Naive thymus-derived CD4-positive, alpha-beta T cell (primary cell): ENCODE data around the gene NDUFB5. TPM values are rescaled to one million over a fixed set of nuclear protein-coding genes. Genes with fewer than 3 reads are reported as not detected.

Experiments
- ATAC-seq: fragments of 150-1000 bp; cut with Tn5 transposase; 2 replicates; pipeline ENCODE4 v1.10.0; 2021; ENCODE audit warnings: mild to moderate bottlenecking, moderate library complexity
- CTCF ChIA-PET: fragments of 350-600 bp; sonication (Branson Sonifier 250); formaldehyde crosslinking; loops from one replicate; lab custom pipeline; 2021; ENCODE audit warnings: antibody characterized with exemption; lab: Charles Lee
- POLR2A ChIA-PET: fragments of 350-600 bp; sonication (Branson Sonifier 250); formaldehyde crosslinking; loops from one replicate; lab custom pipeline; 2021; ENCODE audit warnings: antibody characterized with exemption, inconsistent platforms; lab: Charles Lee
- DNase-seq, 9 donors: peaks; one replicate each; pipeline versions ENCODE4 v3.0.0 to v3.0.0-alpha.2; 2020 to 2022; ENCODE audit warnings: mixed read lengths in 1 of 9
- H3K27ac ChIP-seq: one replicate; pipeline ENCODE4 v1.7.0; 2013; ENCODE audit warnings: mild to moderate bottlenecking, low read depth, low read length, moderate library complexity
- H3K27me3 ChIP-seq, 2 donors: one replicate each; pipeline ENCODE4 v1.7.0; 2013; ENCODE audit warnings: low read length in 2 of 2, mild to moderate bottlenecking in 2 of 2, moderate library complexity in 2 of 2; ENCODE audit not compliant: control insufficient read depth in 2 of 2, insufficient read depth in 2 of 2
- H3K36me3 ChIP-seq, 3 experiments: 1 replicate in 2 of 3; 2 replicates in 1 of 3; pipeline ENCODE4 v1.7.0; 2013; ENCODE audit warnings: low read length in 3 of 3, mild to moderate bottlenecking in 3 of 3, moderate library complexity in 1 of 3; ENCODE audit not compliant: insufficient read depth in 3 of 3, control insufficient read depth in 2 of 3
- H3K4me1 ChIP-seq, 2 donors: one replicate each; pipeline ENCODE4 v1.7.0; 2013; ENCODE audit warnings: low read length in 2 of 2, mild to moderate bottlenecking in 2 of 2, moderate library complexity in 1 of 2; ENCODE audit not compliant: control insufficient read depth in 2 of 2, insufficient read depth in 2 of 2
- H3K4me3 ChIP-seq: 2 replicates; pipeline ENCODE4 v1.7.0; 2013; ENCODE audit warnings: mild to moderate bottlenecking, low read length
- H3K9me3 ChIP-seq, 3 experiments: 1 replicate in 2 of 3; 2 replicates in 1 of 3; pipeline ENCODE4 v1.7.0; 2013; ENCODE audit warnings: low read length in 3 of 3; ENCODE audit not compliant: control insufficient read depth in 2 of 3
- H3K27ac Mint-ChIP-seq, 9 donors: one replicate each; pipeline ENCODE4 v1.8.0; 2020 to 2022; ENCODE audit warnings: mixed read lengths in 9 of 9, mild to moderate bottlenecking in 8 of 9, moderate library complexity in 5 of 9, inconsistent platforms in 2 of 9
- H3K27me3 Mint-ChIP-seq, 5 donors: one replicate each; pipeline ENCODE4 v1.8.0; 2021 to 2022; ENCODE audit warnings: mixed read lengths in 5 of 5, mild to moderate bottlenecking in 1 of 5
- H3K36me3 Mint-ChIP-seq, 5 donors: one replicate each; pipeline ENCODE4 v1.8.0; 2020 to 2022; ENCODE audit warnings: mixed read lengths in 5 of 5, mild to moderate bottlenecking in 3 of 5, inconsistent platforms in 1 of 5
- H3K4me1 Mint-ChIP-seq, 7 donors: one replicate each; pipeline ENCODE4 v1.8.0; 2020 to 2022; ENCODE audit warnings: mixed read lengths in 7 of 7, mild to moderate bottlenecking in 3 of 7, inconsistent platforms in 1 of 7
- H3K4me3 Mint-ChIP-seq, 10 donors: one replicate each; pipeline ENCODE4 v1.8.0; 2020 to 2022; ENCODE audit warnings: mild to moderate bottlenecking in 10 of 10, mixed read lengths in 10 of 10, moderate library complexity in 6 of 10, inconsistent platforms in 2 of 10
- H3K9me3 Mint-ChIP-seq, 11 donors: one replicate each; pipeline ENCODE4 v1.8.0; 2020 to 2022; ENCODE audit warnings: mixed read lengths in 11 of 11, mild to moderate bottlenecking in 4 of 11, inconsistent platforms in 1 of 11, moderate library complexity in 1 of 11
- intact Hi-C, 2 donors: fragments of 100-400 bp; cut with micrococcal nuclease; formaldehyde crosslinking; loops; one replicate each; pipeline ENCODE4 v1.15.1; 2023
- polyA plus RNA-seq, 2 donors: library from polyadenylated mRNA; unstranded; fragments of 300-500 nt; fragmentation: Illumina TruSeq; gene quantifications; one replicate each; pipeline ENCODE4 v1.2.3, GENCODE V29; 2021
- total RNA-seq, 6 experiments: library from RNA in 5 of 6; stranded (reverse) in 5 of 6; gene quantifications; 1 replicate in 5 of 6; 2 replicates in 1 of 6; pipeline ENCODE4 v1.2.3 and lab custom pipeline; 2021 to 2026

NDUFB5 gene
- total and polyA plus RNA-seq, 7 experiments from 2014 or later = 33.4 to 105 (median 62.8) TPM

DNA sequence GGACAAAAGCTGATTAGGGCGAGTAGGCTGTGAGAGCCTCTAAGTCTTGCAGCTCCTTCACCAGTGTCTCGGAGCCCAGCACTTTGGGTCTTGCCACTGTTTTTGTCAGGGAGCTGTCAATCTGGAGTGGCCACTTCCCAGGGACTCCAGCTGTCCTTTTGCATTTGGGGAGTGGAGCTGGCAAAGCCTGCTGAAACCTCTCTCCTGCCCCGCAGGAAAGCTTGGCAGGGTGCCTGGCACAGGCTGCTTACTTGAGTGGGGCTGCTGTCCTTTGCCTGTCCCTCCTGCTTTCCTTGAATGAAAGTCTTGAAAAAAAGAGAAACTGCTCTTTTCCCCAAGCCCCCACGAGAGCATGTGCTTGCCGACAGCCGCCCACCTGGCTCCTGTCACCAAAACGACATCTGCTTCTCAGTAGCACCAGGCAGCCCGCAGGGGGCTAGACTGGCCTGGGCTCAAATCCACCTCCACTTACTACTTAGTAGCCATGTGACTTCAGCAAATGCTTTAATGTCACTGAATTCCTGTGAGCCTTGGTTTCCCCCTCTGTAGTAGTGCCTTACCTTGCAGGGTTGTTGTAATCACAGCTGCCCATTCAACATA lies 61.9 kb downstream of the NDUFB5 start:
- POLR2A ChIA-PET = no interaction called here

GRCh38 chr3:179668429-179668828 lies 63.8 kb downstream of the NDUFB5 start:
- no peaks in the 10 kb centered on the region for H3K27me3 Mint-ChIP-seq
- no peaks in the 10 kb centered on the region for H3K4me1 ChIP-seq
- H3K4me3 Mint-ChIP-seq = no peak overlapping the region
- H3K27ac Mint-ChIP-seq = no peak overlapping the region
- no peaks in the 10 kb centered on the region for H3K27me3 ChIP-seq
- intact Hi-C loops = no loop called here
- no peak overlapping the region for H3K4me3 ChIP-seq
- H3K4me1 Mint-ChIP-seq = peaks cover 3 to 29% (median 21%) of the 10 kb centered on the region in 7 donors
- ATAC-seq (no peak), DNase-seq (no peak)
- peaks cover 0 to 25% (median 3%) of the 10 kb centered on the region in 5 donors for H3K36me3 Mint-ChIP-seq
- POLR2A ChIA-PET = no interaction called here
- no peaks in the 10 kb centered on the region for H3K9me3 Mint-ChIP-seq
- H3K9me3 ChIP-seq = no peaks in the 10 kb centered on the region
- H3K27ac ChIP-seq = no peak overlapping the region
- no peaks in the 10 kb centered on the region for H3K36me3 ChIP-seq
- CTCF ChIA-PET = no interaction called here

More for the DNA sequence above, 61.9 kb downstream of the NDUFB5 start:
- peaks cover 3 to 34% (median 28%) of the 10 kb centered on the region in 7 donors for H3K4me1 Mint-ChIP-seq
- DNase-seq (no peak), ATAC-seq (no peak)
- H3K27ac ChIP-seq = no peak overlapping the region
- H3K9me3 ChIP-seq = no peaks in the 10 kb centered on the region
- no peaks in the 10 kb centered on the region for H3K4me1 ChIP-seq
- no peak overlapping the region for H3K4me3 ChIP-seq
- no peaks in the 10 kb centered on the region for H3K27me3 Mint-ChIP-seq
- no peak overlapping the region for H3K4me3 Mint-ChIP-seq
- no peaks in the 10 kb centered on the region for H3K9me3 Mint-ChIP-seq
- CTCF ChIA-PET = interaction anchor here (0.6 kb wide), 1 partner anchor 18 kb away, joined by 9 read pairs; no protein-coding TSS in a partner anchor
- H3K27me3 ChIP-seq = no peaks in the 10 kb centered on the region
- no peaks in the 10 kb centered on the region for H3K36me3 ChIP-seq
- no peak overlapping the region for H3K27ac Mint-ChIP-seq
- intact Hi-C loops = no loop called here
- peaks cover 0 to 20% (median 0%) of the 10 kb centered on the region in 5 donors for H3K36me3 Mint-ChIP-seq

DNA sequence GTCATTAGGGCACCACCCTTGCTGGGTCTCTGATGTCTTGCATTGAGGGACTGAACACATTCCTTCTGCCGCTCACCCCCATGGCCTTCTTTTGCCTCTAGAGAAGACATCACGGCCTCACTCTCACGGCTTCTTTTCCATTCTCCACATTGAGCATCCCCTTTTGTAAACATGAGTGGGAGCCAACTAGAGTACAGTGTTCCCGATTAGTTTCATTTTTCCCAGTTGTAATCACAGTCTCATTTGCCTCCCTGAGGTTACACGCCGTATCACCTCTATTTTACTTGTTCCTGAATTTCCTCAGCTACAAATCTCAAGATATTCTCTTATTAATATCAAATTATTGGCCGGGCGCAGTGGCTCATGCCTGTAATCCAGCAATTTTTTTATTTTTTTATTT lies 65.7 kb downstream of the NDUFB5 start:
- Mint-ChIP-seq H3K27ac (no peak overlapping the region), H3K9me3 (no peaks in the 10 kb centered on the region), H3K4me3 (no peak overlapping the region), H3K27me3 (no peaks in the 10 kb centered on the region), H3K4me1 (peaks cover 3 to 19% (median 10%) of the 10 kb centered on the region in 7 donors), H3K36me3 (peaks cover 0 to 27% (median 5%) of the 10 kb centered on the region in 5 donors)
- no peaks in the 10 kb centered on the region for H3K27me3 ChIP-seq
- no peaks in the 10 kb centered on the region for H3K9me3 ChIP-seq
- intact Hi-C loops = no loop called here
- ChIA-PET CTCF (no interaction called here), POLR2A (no interaction called here)
- no peak overlapping the region for H3K27ac ChIP-seq
- H3K4me3 ChIP-seq = no peak overlapping the region
- no peaks in the 10 kb centered on the region for H3K36me3 ChIP-seq
- ATAC-seq (no peak), DNase-seq (no peak)
- no peaks in the 10 kb centered on the region for H3K4me1 ChIP-seq

DNA sequence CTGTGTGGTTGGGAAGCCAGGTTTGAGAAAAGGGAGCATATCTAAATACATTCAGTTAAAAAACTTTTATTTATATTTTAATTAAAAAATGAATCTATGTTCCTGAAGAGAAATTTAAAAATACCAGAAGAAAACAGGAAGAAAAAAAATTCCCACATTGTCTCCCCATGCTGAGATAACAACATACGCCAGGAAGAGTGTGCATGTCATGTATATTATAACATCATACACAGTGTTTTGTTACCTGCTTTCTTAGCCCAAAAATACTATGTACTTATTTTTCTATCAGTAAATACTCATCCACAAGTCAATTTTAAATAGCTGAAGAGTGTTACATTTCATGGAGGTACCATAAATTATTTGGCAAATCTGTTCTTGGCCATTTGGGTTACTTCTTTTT lies 66.7 kb downstream of the NDUFB5 start:
- H3K36me3 Mint-ChIP-seq = peaks cover 0 to 32% (median 5%) of the 10 kb centered on the region in 5 donors
- CTCF ChIA-PET = no interaction called here

DNA sequence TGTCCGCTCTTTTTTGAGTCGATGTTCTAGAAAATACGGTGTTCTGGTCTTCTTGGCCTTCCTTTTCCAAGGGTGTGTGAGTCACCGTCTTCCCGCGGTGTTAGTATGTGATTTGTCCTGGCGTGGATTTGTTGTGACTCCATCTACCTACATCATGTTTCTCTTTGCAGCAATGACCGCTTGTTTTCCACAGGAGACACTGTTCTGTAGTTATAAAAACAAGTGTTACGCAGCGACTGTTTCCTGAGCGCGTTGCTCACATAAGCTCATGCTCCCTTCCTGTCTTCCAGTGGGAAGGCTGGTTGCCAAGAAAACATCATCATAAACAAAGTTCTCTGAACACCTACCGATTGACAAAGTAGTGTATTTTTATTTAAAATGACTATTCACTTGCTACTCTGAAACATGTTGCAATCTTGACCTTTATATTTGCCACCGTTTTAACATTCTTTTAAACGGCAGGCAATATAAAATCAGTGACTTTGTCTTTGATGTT lies 67.2 kb downstream of the NDUFB5 start:
- Histone ChIP-seq H3K27ac (no peak overlapping the region), H3K4me3 (no peak overlapping the region), H3K4me1 (no peaks in the 10 kb centered on the region), H3K9me3 (no peaks in the 10 kb centered on the region), H3K36me3 (no peaks in the 10 kb centered on the region), H3K27me3 (no peaks in the 10 kb centered on the region)
- H3K4me1 Mint-ChIP-seq = peaks cover 0 to 20% (median 7%) of the 10 kb centered on the region in 7 donors
- H3K4me3 Mint-ChIP-seq = no peak overlapping the region
- H3K27ac Mint-ChIP-seq = no peak overlapping the region
- ChIA-PET POLR2A (interaction anchor here (0.6 to 0.9 kb wide), 2 partner anchors 19 to 60 kb away, joined by 3 read pairs; partner anchors contain the start of gene USP13), CTCF (no interaction called here)
- no peaks in the 10 kb centered on the region for H3K9me3 Mint-ChIP-seq
- H3K36me3 Mint-ChIP-seq = peaks cover 0 to 36% (median 5%) of the 10 kb centered on the region in 5 donors
- no peak for DNase-seq
- no peaks in the 10 kb centered on the region for H3K27me3 Mint-ChIP-seq
- ATAC-seq = no peak
- intact Hi-C loops = no loop called here

More for the DNA sequence above, 66.7 kb downstream of the NDUFB5 start:
- Mint-ChIP-seq H3K4me1 (peaks cover 0 to 18% (median 7%) of the 10 kb centered on the region in 7 donors), H3K9me3 (no peaks in the 10 kb centered on the region), H3K4me3 (no peak overlapping the region), H3K27me3 (no peaks in the 10 kb centered on the region), H3K27ac (no peak overlapping the region)
- Histone ChIP-seq H3K27me3 (no peaks in the 10 kb centered on the region), H3K9me3 (no peaks in the 10 kb centered on the region), H3K27ac (no peak overlapping the region), H3K36me3 (no peaks in the 10 kb centered on the region), H3K4me1 (no peaks in the 10 kb centered on the region), H3K4me3 (no peak overlapping the region)
- no peak for DNase-seq
- no peak for ATAC-seq
- intact Hi-C loops = no loop called here
- POLR2A ChIA-PET = interaction anchor here (0.6 to 0.9 kb wide), 2 partner anchors 19 to 59 kb away, joined by 3 read pairs; partner anchors contain the start of gene USP13

- intact Hi-C loops = no loop called here
- Mint-ChIP-seq H3K27me3 (no peaks in the 10 kb centered on the region), H3K27ac (peak overlapping the region in 1 of 9 donors; percentile 13), H3K4me1 (peaks cover 0 to 24% (median 7%) of the 10 kb centered on the region in 7 donors), H3K36me3 (peaks cover 0 to 35% (median 5%) of the 10 kb centered on the region in 5 donors), H3K9me3 (no peaks in the 10 kb centered on the region), H3K4me3 (no peak overlapping the region)
- no peak overlapping the region for H3K27ac ChIP-seq
- ChIA-PET CTCF (no interaction called here), POLR2A (interaction anchor here (0.6 kb wide), 1 partner anchor 62 kb away, joined by 3 read pairs; no protein-coding TSS in a partner anchor)
- H3K4me3 ChIP-seq = no peak overlapping the region
- H3K27me3 ChIP-seq = no peaks in the 10 kb centered on the region
- no peaks in the 10 kb centered on the region for H3K36me3 ChIP-seq
- DNase-seq = no peak
- no peaks in the 10 kb centered on the region for H3K9me3 ChIP-seq
- no peak for ATAC-seq
- H3K4me1 ChIP-seq = no peaks in the 10 kb centered on the region
These were observed 68.3 kb downstream of the NDUFB5 start for GRCh38 chr3:179672918-179673317.
